ENCODE data around the gene CHST13. TPM values are rescaled to one million over a fixed set of nuclear protein-coding genes. Genes with fewer than 3 reads are reported as not detected.

Gene CHST13
- total and polyA plus RNA-seq, 2 donors (not counting 3 experiments of a cell fraction or from before 2014, with no cell fraction given): 0.04 TPM; not detected in 1

GRCh38 chr3:126500016-126500415 lies 23.9 kb upstream of the CHST13 start:
- no peak overlapping the region for H3K27ac ChIP-seq (ENCODE audit: insufficient read depth, low read depth, low read length)
- H3K36me3 ChIP-seq (ENCODE audit: control insufficient read depth in 2 of 2, extremely low read depth in 1 of 2, insufficient read depth in 2 of 2, low read length in 2 of 2): no peaks in the 10 kb centered on the region
- TF ChIP-seq MAX (IDR thresholded peaks at IDR 0.05; ENCODE audit: insufficient read depth, insufficient read length) (no peak), GATA2 (IDR thresholded peaks at IDR 0.05; ENCODE audit: insufficient read depth, insufficient read length, low read depth, low read length) (no peak), EZH2 (IDR thresholded peaks at IDR 0.05; ENCODE audit: borderline replicate concordance, low read depth, low read length, severe bottlenecking) (no peak), CTCF (IDR thresholded peaks at IDR 0.05; ENCODE audit: extremely low read depth in 1 of 2, insufficient read depth in 1 of 2, low read depth in 1 of 2, low read length in 2 of 2) (no peak), POLR2A (IDR thresholded peaks at IDR 0.05; ENCODE audit: low read depth, low read length) (no peak)
- dilution Hi-C loops (cut with MboI; ENCODE audit: extremely low pct_ligation_motif_present, low sequenced_read_pairs): no loop called here
- no peak overlapping the region for H2AFZ ChIP-seq (ENCODE audit: low read depth, low read length)
- no peaks in the 10 kb centered on the region for H3K27me3 ChIP-seq (ENCODE audit: control insufficient read depth in 2 of 2, insufficient read depth in 2 of 2, low read length in 2 of 2)
- ChIA-PET CTCF (no interaction called here), POLR2A (no interaction called here)
- no peak overlapping the region for H3K4me2 ChIP-seq (ENCODE audit: insufficient read depth, low read length)
- no peaks in the 10 kb centered on the region for H3K9me3 ChIP-seq (replicated peaks; ENCODE audit: control insufficient read depth, insufficient read depth, low read length)
- no peaks in the 10 kb centered on the region for H3K79me2 ChIP-seq (ENCODE audit: control insufficient read depth, insufficient read depth, low read length)
- H4K20me1 ChIP-seq (replicated peaks; ENCODE audit: control insufficient read depth, extremely low read depth, insufficient read depth, low read length): no peaks in the 10 kb centered on the region
- no peak for DNase-seq (ENCODE audit: low read depth, low spot score)
- no TSS peak for BruUV-seq (replicated peaks)
- no peaks in the 10 kb centered on the region for H3K4me1 ChIP-seq (ENCODE audit: control insufficient read depth, extremely low read depth, insufficient read depth, low read length)
- no peak for FAIRE-seq
- no peak overlapping the region for H3K9ac ChIP-seq (replicated peaks; ENCODE audit: extremely low read depth, insufficient read depth, low read length)
- no peaks in the 10 kb centered on the region for H3K9me1 ChIP-seq (replicated peaks; ENCODE audit: control insufficient read depth, extremely low read depth, insufficient read depth, low read length)
- intact Hi-C loops (cut with micrococcal nuclease): no loop called here
- H3K4me3 ChIP-seq (replicated peaks in 1 of 3; ENCODE audit: insufficient read depth in 1 of 3, low read depth in 1 of 3, low read length in 3 of 3): no peak overlapping the region

DNA sequence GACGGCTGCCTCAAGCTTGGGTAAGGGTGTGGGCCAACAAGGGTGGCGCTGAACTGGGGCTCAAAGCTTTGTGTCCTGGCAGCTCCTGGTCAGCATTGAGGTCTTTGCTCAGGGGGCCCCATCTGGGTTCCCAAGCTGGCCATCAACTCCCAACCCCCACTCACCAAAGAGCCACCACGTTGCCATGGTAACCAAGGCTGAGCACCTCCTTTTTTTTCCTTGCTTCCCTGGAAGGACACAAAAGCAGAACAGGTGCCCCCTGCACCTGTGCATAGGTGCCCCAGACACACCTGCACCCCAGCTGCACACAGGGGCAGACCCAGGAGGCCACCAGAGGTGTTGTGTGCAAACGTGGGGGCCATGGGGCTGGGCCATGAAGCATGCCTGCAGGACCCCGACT lies 22.9 kb upstream of the CHST13 start:
- TF ChIP-seq POLR2A (IDR thresholded peaks at IDR 0.05; ENCODE audit: low read depth, low read length) (no peak), GATA2 (IDR thresholded peaks at IDR 0.05; ENCODE audit: insufficient read depth, insufficient read length, low read depth, low read length) (no peak), POLR2AphosphoS5 (IDR thresholded peaks at IDR 0.05; ENCODE audit: insufficient read depth, low read depth, low read length) (no peak), FOS (IDR thresholded peaks at IDR 0.05; ENCODE audit: borderline replicate concordance, insufficient read depth, low read length) (no peak), EZH2 (IDR thresholded peaks at IDR 0.05; ENCODE audit: borderline replicate concordance, low read depth, low read length, severe bottlenecking) (no peak), JUN (IDR thresholded peaks at IDR 0.05; ENCODE audit: borderline replicate concordance, insufficient read depth, insufficient read length, low read depth) (no peak), MAX (IDR thresholded peaks at IDR 0.05; ENCODE audit: insufficient read depth, insufficient read length) (no peak), MYC (IDR thresholded peaks at IDR 0.05; ENCODE audit: low read depth, low read length) (no peak), CTCF (IDR thresholded peaks at IDR 0.05; ENCODE audit: extremely low read depth in 1 of 2, insufficient read depth in 1 of 2, low read depth in 1 of 2, low read length in 2 of 2) (no peak)
- ChIA-PET CTCF (interaction anchor here (0.5 kb wide), 1 partner anchor 1080 kb away, joined by 3 read pairs; no protein-coding TSS in a partner anchor), POLR2A (no interaction called here)
- Histone ChIP-seq H3K27me3 (ENCODE audit: control insufficient read depth in 2 of 2, insufficient read depth in 2 of 2, low read length in 2 of 2) (no peaks in the 10 kb centered on the region), H3K9me3 (replicated peaks; ENCODE audit: control insufficient read depth, insufficient read depth, low read length) (no peaks in the 10 kb centered on the region), H3K9me1 (replicated peaks; ENCODE audit: control insufficient read depth, extremely low read depth, insufficient read depth, low read length) (no peaks in the 10 kb centered on the region), H3K36me3 (ENCODE audit: control insufficient read depth in 2 of 2, extremely low read depth in 1 of 2, insufficient read depth in 2 of 2, low read length in 2 of 2) (no peaks in the 10 kb centered on the region), H3K4me3 (replicated peaks in 1 of 3; ENCODE audit: insufficient read depth in 1 of 3, low read depth in 1 of 3, low read length in 3 of 3) (no peak overlapping the region), H3K79me2 (ENCODE audit: control insufficient read depth, insufficient read depth, low read length) (no peaks in the 10 kb centered on the region), H2AFZ (ENCODE audit: low read depth, low read length) (no peak overlapping the region), H3K4me1 (ENCODE audit: control insufficient read depth, extremely low read depth, insufficient read depth, low read length) (no peaks in the 10 kb centered on the region), H3K4me2 (ENCODE audit: insufficient read depth, low read length) (no peak overlapping the region), H3K9ac (replicated peaks; ENCODE audit: extremely low read depth, insufficient read depth, low read length) (no peak overlapping the region), H3K27ac (ENCODE audit: insufficient read depth, low read depth, low read length) (no peak overlapping the region), H4K20me1 (replicated peaks; ENCODE audit: control insufficient read depth, extremely low read depth, insufficient read depth, low read length) (no peaks in the 10 kb centered on the region)
- FAIRE-seq (no peak), DNase-seq (ENCODE audit: low read depth, low spot score) (no peak)
- intact Hi-C loops (cut with micrococcal nuclease): no loop called here
- BruUV-seq (replicated peaks): no TSS peak
- dilution Hi-C loops (cut with MboI; ENCODE audit: extremely low pct_ligation_motif_present, low sequenced_read_pairs): no loop called here

Measured in endothelial cell of umbilical vein (primary cell).